Osteocyte (in vitro differentiated cells): ENCODE results near the gene GFY. TPM values are rescaled to one million over a fixed set of nuclear protein-coding genes. Genes with fewer than 3 reads are reported as not detected.

Source experiments
- DNase-seq: peaks from one replicate; pipeline ENCODE4 v3.0.0; 2021; ENCODE audit warnings: mixed read lengths; ENCODE audit not compliant: unreplicated experiment; ENCODE audit errors: extremely low spot score
- H3K27ac Mint-ChIP-seq: one replicate; pipeline ENCODE4 v1.8.0; 2021; ENCODE audit warnings: mild to moderate bottlenecking, mixed read lengths; ENCODE audit not compliant: unreplicated experiment
- H3K27me3 Mint-ChIP-seq: one replicate; pipeline ENCODE4 v1.8.0; 2021; ENCODE audit warnings: mixed read lengths; ENCODE audit not compliant: unreplicated experiment
- H3K36me3 Mint-ChIP-seq: one replicate; pipeline ENCODE4 v1.8.0; 2021; ENCODE audit warnings: mixed read lengths; ENCODE audit not compliant: unreplicated experiment
- H3K4me1 Mint-ChIP-seq: one replicate; pipeline ENCODE4 v1.8.0; 2021; ENCODE audit warnings: mixed read lengths; ENCODE audit not compliant: unreplicated experiment
- H3K4me3 Mint-ChIP-seq: one replicate; pipeline ENCODE4 v1.8.0; 2021; ENCODE audit warnings: mild to moderate bottlenecking, moderate library complexity, mixed read lengths; ENCODE audit not compliant: unreplicated experiment
- H3K9me3 Mint-ChIP-seq: one replicate; pipeline ENCODE4 v1.8.0; 2021; ENCODE audit warnings: mixed read lengths; ENCODE audit not compliant: unreplicated experiment
- total RNA-seq: library from RNA; stranded (reverse); gene quantifications from 2 replicates; pipeline ENCODE4 v1.2.1, GENCODE V29; 2021
- TF ChIP-seq, protein P1 (sequence below): fragments of 200-600 bp; sonication (generic); IDR thresholded peaks from 2 replicates; pipeline ENCODE4 v1.5.0; 2021; ENCODE audit warnings: antibody characterized with exemption, mild to moderate bottlenecking, moderate library complexity

Gene GFY
- total RNA-seq, 1 donor from 2014 or later, result not detected

DNA sequence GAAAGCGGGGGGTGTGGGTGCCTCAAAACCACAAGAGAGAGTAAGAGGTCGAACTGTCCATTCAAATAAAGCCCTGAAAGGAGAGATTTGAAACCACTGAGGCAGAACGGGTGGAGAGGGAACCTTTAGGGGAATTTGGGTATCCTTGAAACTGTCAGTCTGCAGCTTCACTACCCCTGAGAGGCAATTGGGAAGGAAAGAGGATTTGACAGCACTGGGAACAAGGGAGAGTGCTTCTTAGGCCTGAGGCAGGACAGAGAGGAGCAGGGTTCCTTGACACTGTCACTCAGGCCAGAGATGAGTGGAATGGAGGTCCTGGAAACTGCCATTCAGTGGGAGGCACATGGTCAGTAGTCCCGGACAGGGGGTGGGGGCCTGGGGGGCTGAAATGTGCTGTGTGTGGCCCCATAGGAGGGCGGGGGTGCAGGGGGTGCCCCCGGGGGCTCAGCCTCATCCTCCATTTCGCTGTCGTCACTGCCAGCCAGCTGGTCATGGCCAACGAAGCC, 5.0 kb downstream of the GFY start:
- H3K4me1 Mint-ChIP-seq, result peaks cover 11% of the 10 kb centered on the region

DNA sequence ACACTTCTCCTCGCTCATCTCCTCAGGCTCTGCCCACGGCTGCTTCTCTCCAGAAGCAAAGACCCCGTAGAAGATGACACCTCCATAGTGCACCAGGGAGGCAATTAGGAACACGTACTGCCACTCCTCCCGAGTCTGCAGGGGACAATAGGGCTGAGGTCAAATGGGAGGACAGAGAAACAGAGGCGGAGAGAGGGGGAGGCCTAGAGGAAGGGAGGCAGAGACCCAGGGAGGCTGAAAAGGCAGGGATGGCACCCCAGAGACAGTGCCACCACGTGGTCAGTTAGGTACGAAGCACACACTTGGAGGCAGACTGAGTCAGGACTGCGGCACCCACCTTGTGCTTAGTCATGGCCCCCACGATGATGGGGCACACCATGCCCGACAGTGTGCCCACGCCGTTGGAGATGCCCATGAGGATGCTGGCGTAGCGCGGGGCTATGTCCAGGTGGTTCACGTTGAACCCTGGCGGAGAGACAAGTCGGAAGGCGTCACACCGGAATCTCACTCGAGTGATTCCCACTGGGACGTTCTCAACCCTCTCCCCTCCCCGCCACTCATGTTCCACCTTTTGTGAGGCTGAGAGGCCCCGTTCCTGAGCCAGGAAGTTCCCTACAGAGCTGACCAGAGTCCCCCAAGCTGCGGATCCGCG, 5.6 kb downstream of the GFY start:
- DNase-seq, result no peak
- H3K36me3 Mint-ChIP-seq, result peaks cover 2% of the 10 kb centered on the region

More for the DNA sequence above, 5.0 kb downstream of the GFY start:
- peaks cover 2% of the 10 kb centered on the region for H3K36me3 Mint-ChIP-seq
- TF ChIP-seq, protein P1, sequence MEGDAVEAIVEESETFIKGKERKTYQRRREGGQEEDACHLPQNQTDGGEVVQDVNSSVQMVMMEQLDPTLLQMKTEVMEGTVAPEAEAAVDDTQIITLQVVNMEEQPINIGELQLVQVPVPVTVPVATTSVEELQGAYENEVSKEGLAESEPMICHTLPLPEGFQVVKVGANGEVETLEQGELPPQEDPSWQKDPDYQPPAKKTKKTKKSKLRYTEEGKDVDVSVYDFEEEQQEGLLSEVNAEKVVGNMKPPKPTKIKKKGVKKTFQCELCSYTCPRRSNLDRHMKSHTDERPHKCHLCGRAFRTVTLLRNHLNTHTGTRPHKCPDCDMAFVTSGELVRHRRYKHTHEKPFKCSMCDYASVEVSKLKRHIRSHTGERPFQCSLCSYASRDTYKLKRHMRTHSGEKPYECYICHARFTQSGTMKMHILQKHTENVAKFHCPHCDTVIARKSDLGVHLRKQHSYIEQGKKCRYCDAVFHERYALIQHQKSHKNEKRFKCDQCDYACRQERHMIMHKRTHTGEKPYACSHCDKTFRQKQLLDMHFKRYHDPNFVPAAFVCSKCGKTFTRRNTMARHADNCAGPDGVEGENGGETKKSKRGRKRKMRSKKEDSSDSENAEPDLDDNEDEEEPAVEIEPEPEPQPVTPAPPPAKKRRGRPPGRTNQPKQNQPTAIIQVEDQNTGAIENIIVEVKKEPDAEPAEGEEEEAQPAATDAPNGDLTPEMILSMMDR, result no peak
- peaks cover 74% of the 10 kb centered on the region for H3K27me3 Mint-ChIP-seq
- no peak for DNase-seq
- H3K4me3 Mint-ChIP-seq, result no peak overlapping the region
- no peaks in the 10 kb centered on the region for H3K9me3 Mint-ChIP-seq
- H3K27ac Mint-ChIP-seq, result no peak overlapping the region

DNA sequence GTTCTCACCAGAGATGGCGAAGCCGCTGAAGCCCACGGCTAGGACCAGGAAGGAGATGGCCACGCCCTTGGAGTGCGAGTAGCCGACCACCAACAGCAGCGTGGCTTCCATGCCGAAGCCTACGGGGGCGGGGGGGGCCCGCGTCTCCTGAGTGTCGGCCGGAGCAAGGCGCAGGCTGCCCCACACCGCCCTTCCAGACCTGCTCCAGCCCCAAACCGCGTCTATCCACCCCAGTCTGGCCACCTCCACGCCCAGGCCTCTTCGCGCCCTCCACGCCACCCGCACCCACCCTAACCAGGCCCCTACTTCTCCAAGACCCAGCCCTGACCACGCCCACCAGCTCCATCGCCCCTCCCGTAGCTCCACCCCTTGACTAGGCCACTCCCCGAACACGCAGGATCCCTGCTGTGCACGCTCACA, 6.2 kb downstream of the GFY start:
- Mint-ChIP-seq H3K36me3 (peaks cover 2% of the 10 kb centered on the region), H3K27ac (no peak overlapping the region), H3K4me1 (peaks cover 11% of the 10 kb centered on the region), H3K4me3 (no peak overlapping the region), H3K9me3 (no peaks in the 10 kb centered on the region), H3K27me3 (peaks cover 74% of the 10 kb centered on the region)
- DNase-seq, result no peak
- TF ChIP-seq, protein P1, result no peak

More for the DNA sequence above, 5.6 kb downstream of the GFY start:
- Mint-ChIP-seq H3K4me1 (peaks cover 11% of the 10 kb centered on the region), H3K27ac (no peak overlapping the region), H3K27me3 (peaks cover 74% of the 10 kb centered on the region), H3K4me3 (no peak overlapping the region), H3K9me3 (no peaks in the 10 kb centered on the region)
- TF ChIP-seq, protein P1, result peak; percentile 35

DNA sequence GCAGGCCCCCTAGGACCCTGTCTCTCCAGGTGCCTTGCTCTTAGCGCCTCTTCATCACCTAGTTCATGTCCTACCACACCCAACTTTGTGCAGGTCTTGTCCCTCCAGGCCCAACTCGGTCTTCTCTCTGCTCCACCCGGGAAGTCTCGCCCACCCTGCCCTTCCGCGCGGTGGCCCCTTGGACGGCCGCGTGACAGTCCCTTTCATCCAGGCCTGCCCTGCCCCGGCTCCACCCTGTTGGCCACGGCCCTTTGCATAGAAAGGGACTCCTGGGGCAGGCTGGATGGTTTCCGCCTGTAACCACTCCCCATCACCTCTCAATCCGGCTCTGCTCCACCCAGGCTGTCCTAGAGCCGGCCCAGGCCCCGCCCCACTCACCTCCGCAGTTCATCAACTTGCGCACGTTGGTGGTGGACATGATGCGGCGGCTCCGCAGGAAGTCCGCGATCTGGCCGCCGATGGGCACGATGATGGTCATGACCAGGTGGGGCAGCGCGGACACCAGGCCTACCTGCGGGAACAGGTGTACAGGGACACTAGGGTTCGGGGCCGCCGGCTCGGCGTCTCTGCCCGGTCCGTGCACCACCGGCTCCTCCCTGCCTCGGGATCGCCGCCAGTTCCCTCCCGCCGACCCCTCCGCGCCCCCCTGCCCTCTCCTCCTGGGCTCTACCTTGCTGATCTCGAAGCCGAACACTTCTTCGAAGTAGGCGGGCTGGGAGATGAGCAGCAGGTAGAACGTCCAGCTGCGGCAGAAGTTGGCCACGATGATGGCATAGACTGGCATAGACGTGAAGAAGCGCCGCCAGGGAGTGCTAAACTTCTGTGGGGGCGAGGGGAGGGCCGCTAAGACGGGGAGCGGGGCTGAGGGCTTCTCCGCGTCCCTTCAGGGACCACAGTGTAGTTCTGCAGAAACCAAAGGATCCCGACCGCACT, 7.2 kb downstream of the GFY start:
- H3K27ac Mint-ChIP-seq, result no peak overlapping the region
- H3K4me1 Mint-ChIP-seq, result peaks cover 10% of the 10 kb centered on the region
- H3K9me3 Mint-ChIP-seq, result no peaks in the 10 kb centered on the region
- no peak for DNase-seq
- H3K27me3 Mint-ChIP-seq, result peaks cover 73% of the 10 kb centered on the region
- TF ChIP-seq, protein P1, result no peak
- no peaks in the 10 kb centered on the region for H3K36me3 Mint-ChIP-seq
- no peak overlapping the region for H3K4me3 Mint-ChIP-seq
